Esophagus muscularis mucosa (tissue), 4 donors: Measurements from ENCODE around the gene ACAT2. TPM values are rescaled to one million over a fixed set of nuclear protein-coding genes. Genes with fewer than 3 reads are reported as not detected.
"Not testable (repeated sequence)": the region's sequence is repeated elsewhere in the genome, so short reads cannot be mapped to it uniquely, and the experiment has no call there.

ENCODE experiments used
- DNase-seq: peaks from one replicate; pipeline ENCODE4 v3.0.0-alpha.2; 2017; ENCODE audit errors: extremely low spot score
- H3K27ac ChIP-seq, 4 donors: fragments of 200-600 bp; sonication (generic); replicated peaks in 1 of 4; 1 replicate in 3 of 4; 2 replicates in 1 of 4; pipeline ENCODE4 v1.5.1; 2016 to 2019; ENCODE audit warnings: mild to moderate bottlenecking in 1 of 4
- H3K27me3 ChIP-seq, 4 donors: fragments of 200-600 bp; sonication (generic); one replicate each; pipeline versions ENCODE4 v1.5.1 to v1.6.0; 2016 to 2019
- H3K36me3 ChIP-seq, 4 donors: fragments of 200-600 bp; sonication (generic); one replicate each; pipeline ENCODE4 v1.5.1; 2016 to 2019
- H3K4me1 ChIP-seq, 4 donors: fragments of 200-600 bp; sonication (generic); one replicate each; pipeline ENCODE4 v1.5.1; 2016 to 2019
- H3K4me3 ChIP-seq, 4 donors: fragments of 200-600 bp; sonication (generic); 1 replicate in 2 of 4; 2 replicates in 2 of 4; pipeline ENCODE4 v1.5.1; 2016 to 2019; ENCODE audit warnings: mild to moderate bottlenecking in 4 of 4, moderate library complexity in 1 of 4
- H3K9me3 ChIP-seq, 4 donors: fragments of 200-600 bp; sonication (generic); 1 replicate in 3 of 4; 2 replicates in 1 of 4; pipeline ENCODE4 v1.5.1; 2016 to 2019
- EP300 ChIP-seq: sonication (generic); formaldehyde crosslinking; IDR thresholded peaks from one replicate; pipeline ENCODE4 v1.6.1; 2017; ENCODE audit warnings: antibody characterized with exemption
- POLR2A ChIP-seq: fragments of 450-650 bp; IDR thresholded peaks from one replicate; pipeline ENCODE4 v1.6.1; 2017; ENCODE audit warnings: antibody characterized with exemption, moderate library complexity, mild to moderate bottlenecking, low read depth
- POLR2AphosphoS5 ChIP-seq, 2 donors: sonication (generic); formaldehyde crosslinking; IDR thresholded peaks; one replicate each; pipeline ENCODE4 v1.6.1; 2017; ENCODE audit warnings: antibody characterized with exemption in 2 of 2
- WGBS: methylation state at CpG from one replicate; pipeline ENCODE4 v1.1.5; 2018; 5-methylcytosine and 5-hydroxymethylcytosine counted together
- intact Hi-C: fragments of 100-400 bp; cut with DNase I; formaldehyde crosslinking; loops from one replicate; pipeline ENCODE4 v1.15.1; 2023
- total RNA-seq, 4 donors: library from RNA; depleted of rRNA; stranded (reverse); fragments of >200 nt; gene quantifications; one replicate each; pipeline versions ENCODE4 v1.1.0 to v1.2.1, GENCODE V29; 2016
- TF ChIP-seq, protein P1 (sequence below), 3 experiments: fragments of 200-600 bp in 2 of 3; fragments of 450-650 bp in 1 of 3; sonication (generic) in 2 of 3; IDR thresholded peaks; one replicate each; pipeline ENCODE4 v1.5.1; 2017 to 2019; ENCODE audit warnings: antibody characterized with exemption in 3 of 3, mild to moderate bottlenecking in 2 of 3, moderate library complexity in 1 of 3

ACAT2 gene
- total RNA-seq: 1 to 10 TPM; 4.7 to 9.1 (median 6.9) TPM

DNA sequence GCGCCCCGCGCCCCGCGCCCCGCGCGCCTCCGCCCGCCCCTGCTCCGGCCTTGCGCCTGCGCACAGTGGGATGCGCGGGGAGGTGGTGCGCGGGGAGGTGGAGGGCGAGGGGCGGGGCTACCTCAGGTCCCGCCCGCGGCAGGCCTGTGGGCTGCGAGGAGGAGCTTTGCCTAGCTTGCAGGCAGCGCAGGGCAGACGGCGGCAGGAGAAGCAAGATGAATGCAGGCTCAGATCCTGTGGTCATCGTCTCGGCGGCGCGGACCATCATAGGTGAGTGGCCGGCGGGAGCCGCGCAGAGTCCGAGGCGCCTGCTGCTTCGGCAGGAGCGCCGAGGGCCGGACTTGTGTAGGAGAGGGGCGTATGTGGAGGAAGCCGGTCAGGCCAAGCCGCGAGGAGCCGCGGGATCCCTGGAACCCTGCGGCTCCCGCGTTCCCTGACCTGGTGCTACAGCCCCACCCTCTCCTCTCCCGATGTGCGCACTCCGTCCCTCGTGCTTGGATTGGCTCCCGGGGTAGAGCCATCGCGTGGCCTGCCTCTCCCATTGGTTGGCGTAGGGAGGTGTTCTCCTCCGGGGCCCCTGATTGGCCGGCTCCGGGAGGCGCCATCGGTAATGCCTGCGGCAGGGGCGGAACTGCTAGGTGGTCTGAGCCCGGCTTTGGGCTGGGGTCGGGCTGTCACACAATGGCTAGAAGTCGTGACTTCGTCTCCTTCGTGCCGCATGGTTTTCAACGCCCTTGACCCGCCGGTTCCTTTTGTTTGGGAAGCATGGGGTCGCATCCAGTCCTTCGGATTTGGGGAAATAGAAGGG lies at the start of gene ACAT2:
Gene ACAT2, plus strand, starts transcription at position 173 of the 808 bp plus-strand sequence. Its CDS starts 43 bp downstream, at position 216.
- 0% methylated on average over 4 of the region's 76 CpGs for WGBS
- DNase-seq: peak; percentile 98
- Histone ChIP-seq H3K27ac (peak within 1 kb of the TSS; percentile 96 to 100 (median 98)), H3K27me3 (no peaks in the 10 kb centered on the region), H3K9me3 (no peaks in the 10 kb centered on the region), H3K36me3 (peaks cover 0 to 43% (median 27%) of the 10 kb centered on the region in 4 donors), H3K4me3 (peak within 1 kb of the TSS; percentile 74 to 95 (median 87)), H3K4me1 (peaks cover 19 to 26% (median 24%) of the 10 kb centered on the region in 4 donors)
- no peak for TF ChIP-seq EP300
- peak; percentile 21 for TF ChIP-seq POLR2A
- peak; percentile 80 to 84 for TF ChIP-seq POLR2AphosphoS5 (IDR thresholded peaks at IDR 0.05)
- TF ChIP-seq, protein P1, sequence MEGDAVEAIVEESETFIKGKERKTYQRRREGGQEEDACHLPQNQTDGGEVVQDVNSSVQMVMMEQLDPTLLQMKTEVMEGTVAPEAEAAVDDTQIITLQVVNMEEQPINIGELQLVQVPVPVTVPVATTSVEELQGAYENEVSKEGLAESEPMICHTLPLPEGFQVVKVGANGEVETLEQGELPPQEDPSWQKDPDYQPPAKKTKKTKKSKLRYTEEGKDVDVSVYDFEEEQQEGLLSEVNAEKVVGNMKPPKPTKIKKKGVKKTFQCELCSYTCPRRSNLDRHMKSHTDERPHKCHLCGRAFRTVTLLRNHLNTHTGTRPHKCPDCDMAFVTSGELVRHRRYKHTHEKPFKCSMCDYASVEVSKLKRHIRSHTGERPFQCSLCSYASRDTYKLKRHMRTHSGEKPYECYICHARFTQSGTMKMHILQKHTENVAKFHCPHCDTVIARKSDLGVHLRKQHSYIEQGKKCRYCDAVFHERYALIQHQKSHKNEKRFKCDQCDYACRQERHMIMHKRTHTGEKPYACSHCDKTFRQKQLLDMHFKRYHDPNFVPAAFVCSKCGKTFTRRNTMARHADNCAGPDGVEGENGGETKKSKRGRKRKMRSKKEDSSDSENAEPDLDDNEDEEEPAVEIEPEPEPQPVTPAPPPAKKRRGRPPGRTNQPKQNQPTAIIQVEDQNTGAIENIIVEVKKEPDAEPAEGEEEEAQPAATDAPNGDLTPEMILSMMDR (IDR thresholded peaks at IDR 0.05): peak in 1 of 3 experiments; percentile 32
- intact Hi-C loops: no loop called here

DNA sequence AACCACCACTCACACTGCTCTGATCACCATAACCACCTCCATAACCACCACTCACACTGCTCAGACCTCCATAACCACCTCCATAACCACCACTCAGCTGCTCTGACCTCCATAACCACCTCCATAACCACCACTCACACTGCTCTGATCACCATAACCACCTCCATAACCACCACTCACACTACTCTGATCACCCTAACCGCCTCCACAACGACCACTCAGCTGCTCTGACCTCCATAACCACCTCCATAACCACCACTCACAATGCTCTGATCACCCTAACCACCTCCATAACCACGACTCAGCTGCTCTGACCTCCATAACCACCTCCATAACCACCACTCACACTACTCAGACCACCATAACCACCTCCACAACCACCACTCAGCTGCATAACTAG lies 49.5 kb upstream of the ACAT2 start:
- H3K4me1 ChIP-seq: peaks cover 20 to 32% (median 31%) of the 10 kb centered on the region in 4 donors
- H3K27me3 ChIP-seq, H3K36me3 ChIP-seq, H3K4me3 ChIP-seq, intact Hi-C loops, H3K27ac ChIP-seq, H3K9me3 ChIP-seq: not testable (repeated sequence)
- WGBS: 88% methylated on average over 3 of the region's 3 CpGs
- peak; percentile 19 for DNase-seq

DNA sequence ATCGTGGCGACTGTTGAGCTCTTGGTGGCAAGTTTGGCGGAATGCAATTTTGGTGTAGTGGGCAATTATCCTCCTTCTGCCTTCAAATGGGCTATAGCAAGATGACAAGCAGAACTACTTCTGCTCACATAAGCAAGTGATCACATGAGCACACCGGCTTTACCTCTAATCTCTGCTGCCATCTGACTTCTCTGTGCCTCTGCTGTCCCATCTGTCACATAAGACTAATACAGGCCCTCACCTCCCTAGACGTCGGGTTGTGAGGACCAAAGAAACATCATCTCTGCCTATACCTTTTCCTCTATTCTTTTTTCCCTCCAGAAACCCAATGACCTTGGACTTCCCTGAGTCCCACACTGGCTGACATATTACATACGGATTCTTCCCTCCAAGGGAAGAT lies 47.9 kb upstream of the ACAT2 start:
- H3K27me3 ChIP-seq: no peaks in the 10 kb centered on the region
- intact Hi-C loops: no loop called here
- H3K4me1 ChIP-seq: peaks cover 20 to 40% (median 35%) of the 10 kb centered on the region in 4 donors
- peak; percentile 47 for DNase-seq
- H3K4me3 ChIP-seq: no peak overlapping the region
- no peaks in the 10 kb centered on the region for H3K36me3 ChIP-seq
- H3K27ac ChIP-seq: no peak overlapping the region
- no peak for TF ChIP-seq POLR2A
- TF ChIP-seq, protein P1 (IDR thresholded peaks at IDR 0.05): no peak
- TF ChIP-seq EP300: no peak
- 94% methylated on average over 7 of the region's 7 CpGs for WGBS
- no peaks in the 10 kb centered on the region for H3K9me3 ChIP-seq

DNA sequence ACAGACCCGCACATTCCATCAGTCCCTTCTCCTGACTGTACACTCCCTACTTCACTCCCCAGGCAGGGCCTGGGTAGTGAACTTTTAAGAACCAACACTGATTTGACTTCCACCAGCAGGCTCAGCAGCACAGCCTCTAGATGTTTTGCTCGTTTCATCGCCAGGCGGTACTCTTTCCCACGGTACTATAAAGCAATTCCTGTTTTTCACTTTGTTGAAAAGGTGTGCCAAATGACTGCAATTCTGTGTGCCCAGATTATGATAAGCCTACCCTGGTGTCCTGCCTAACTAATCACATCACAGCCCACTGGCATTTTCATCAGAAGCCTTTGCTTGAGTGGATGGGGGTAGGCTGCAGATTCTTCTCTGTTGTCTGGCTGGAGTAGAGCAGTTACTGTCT lies 47.4 kb upstream of the ACAT2 start:
- peak; percentile 75 for DNase-seq
- Histone ChIP-seq H3K4me3 (no peak overlapping the region), H3K36me3 (no peaks in the 10 kb centered on the region), H3K4me1 (peaks cover 20 to 40% (median 35%) of the 10 kb centered on the region in 4 donors), H3K27me3 (no peaks in the 10 kb centered on the region), H3K9me3 (no peaks in the 10 kb centered on the region), H3K27ac (no peak overlapping the region)
- WGBS: 90% methylated on average over 5 of the region's 5 CpGs
- no peak for TF ChIP-seq EP300
- TF ChIP-seq POLR2A: no peak
- TF ChIP-seq, protein P1 (IDR thresholded peaks at IDR 0.05): no peak
- intact Hi-C loops: no loop called here

DNA sequence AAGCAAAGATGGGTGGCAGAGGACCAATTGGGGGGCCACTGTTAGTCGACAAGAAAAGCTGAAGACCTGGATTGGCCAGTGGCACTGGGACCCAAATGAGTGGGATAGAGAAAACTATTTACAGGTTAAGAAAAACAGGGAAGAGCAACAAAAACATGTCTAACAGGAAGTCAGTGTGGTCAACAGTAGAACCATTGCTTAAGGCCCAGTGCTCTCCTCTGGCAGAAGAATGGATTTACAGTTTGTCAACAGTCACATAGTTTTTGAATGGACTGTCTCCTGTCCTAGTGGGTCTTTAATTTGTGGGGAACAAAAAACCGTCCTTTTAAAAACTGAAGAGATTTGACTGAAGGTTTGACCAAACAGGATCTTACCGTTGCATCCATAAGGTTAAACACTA lies 46.7 kb upstream of the ACAT2 start:
- no peaks in the 10 kb centered on the region for H3K27me3 ChIP-seq
- H3K4me3 ChIP-seq: no peak overlapping the region
- no peaks in the 10 kb centered on the region for H3K36me3 ChIP-seq
- TF ChIP-seq, protein P1 (IDR thresholded peaks at IDR 0.05): no peak
- TF ChIP-seq POLR2AphosphoS5 (IDR thresholded peaks at IDR 0.05): no peak
- TF ChIP-seq POLR2A: no peak
- TF ChIP-seq EP300: no peak
- intact Hi-C loops: no loop called here
- H3K4me1 ChIP-seq: peaks cover 20 to 40% (median 35%) of the 10 kb centered on the region in 4 donors
- H3K27ac ChIP-seq: peak overlapping the region; percentile 76 to 87 (median 82)
- DNase-seq: peak; percentile 19
- no peaks in the 10 kb centered on the region for H3K9me3 ChIP-seq
- 91% methylated on average over 3 of the region's 3 CpGs for WGBS
